GM12878 (cell line): ENCODE measurements around the gene C16orf87. TPM values are rescaled to one million over a fixed set of nuclear protein-coding genes. Genes with fewer than 3 reads are reported as not detected.

Source experiments
- ATAC-seq: fragments of 200-7000 bp; cut with Tn5 transposase; 3 replicates; pipeline ENCODE4 v1.9.1; 2020; ENCODE audit warnings: mild to moderate bottlenecking, moderate library complexity
- BruUV-seq: library from RNA; stranded (reverse); fragments of 400-500 nt; replicated peaks from 2 replicates; lab custom pipeline; 2021; lab: Mats Ljungman, UMichigan
- CTCF ChIA-PET: fragments of 300-600 bp; sonication (Branson Sonifier 250); formaldehyde crosslinking; extraction: SDS; loops from one replicate; lab custom pipeline; 2021; ENCODE audit warnings: inconsistent platforms; lab: Yijun Ruan, JAX
- POLR2A ChIA-PET: fragments of 350-600 bp; formaldehyde crosslinking; extraction: SDS; loops from one replicate; lab custom pipeline; 2021; ENCODE audit warnings: inconsistent platforms; lab: Charles Lee
- RAD21 ChIA-PET: fragments of 300-600 bp; sonication (Branson Sonifier 250); formaldehyde crosslinking; loops from one replicate; lab custom pipeline; 2023; ENCODE audit warnings: antibody characterized with exemption; ENCODE audit not compliant: unreplicated experiment; lab: Charles Lee
- SMC1A ChIA-PET: fragments of 300-600 bp; sonication (Branson Sonifier 250); formaldehyde crosslinking; loops from one replicate; lab custom pipeline; 2023; ENCODE audit not compliant: unreplicated experiment, uncharacterized antibody; lab: Charles Lee
- DNase-seq: peaks from one replicate; pipeline ENCODE4 v3.0.0-alpha.2; 2011; ENCODE audit warnings: low read depth, low spot score
- FAIRE-seq: peaks from 3 replicates; lab custom pipeline; 2011; peaks lifted over from hg19 to GRCh38; lab: Jason Lieb, UNC
- H2AFZ ChIP-seq: 2 replicates; pipeline ENCODE4 v1.6.0; 2011; ENCODE audit warnings: low read depth, low read length, control low read depth; ENCODE audit not compliant: control insufficient read depth
- H3K27ac ChIP-seq: 2 replicates; pipeline ENCODE4 v1.5.1; 2011; ENCODE audit warnings: control low read depth; ENCODE audit not compliant: control insufficient read depth, insufficient read depth
- H3K27me3 ChIP-seq, 2 experiments: replicated peaks in 1 of 2; 2 replicates each; pipeline versions ENCODE4 v1.6.0 to v1.6.1; 2011; ENCODE audit warnings: low read length in 1 of 2; ENCODE audit not compliant: control insufficient read depth in 2 of 2, insufficient read depth in 2 of 2
- H3K36me3 ChIP-seq, 2 experiments: 2 replicates each; pipeline ENCODE4 v1.5.1; 2011; ENCODE audit warnings: low read length in 1 of 2; ENCODE audit not compliant: control insufficient read depth in 2 of 2, insufficient read depth in 2 of 2
- H3K4me1 ChIP-seq: 2 replicates; pipeline ENCODE4 v1.6.1; 2011; ENCODE audit warnings: mild to moderate bottlenecking, low read length, moderate library complexity, mixed read lengths; ENCODE audit not compliant: control insufficient read depth, insufficient read depth
- H3K4me2 ChIP-seq: 2 replicates; pipeline ENCODE4 v1.6.0; 2011; ENCODE audit warnings: control low read depth; ENCODE audit not compliant: control insufficient read depth, insufficient read depth
- H3K4me3 ChIP-seq: fragments of 200-600 bp; sonication (generic); 2 replicates; pipeline ENCODE4 v1.5.1; 2016
- H3K79me2 ChIP-seq: 2 replicates; pipeline ENCODE4 v1.6.0; 2011; ENCODE audit warnings: low read length; ENCODE audit not compliant: control insufficient read depth, insufficient read depth
- H3K9ac ChIP-seq: 2 replicates; pipeline ENCODE4 v1.8.0; 2011; ENCODE audit warnings: low read length, control low read depth, mixed read lengths; ENCODE audit not compliant: control insufficient read depth, insufficient read depth
- H3K9me3 ChIP-seq: replicated peaks from 3 replicates; pipeline ENCODE4 v1.5.1; 2011; ENCODE audit warnings: mild to moderate bottlenecking, low read length; ENCODE audit not compliant: control insufficient read depth, insufficient read depth
- H4K20me1 ChIP-seq: 2 replicates; pipeline ENCODE4 v1.6.0; 2011; ENCODE audit not compliant: control insufficient read depth, insufficient read depth
- CEBPZ ChIP-seq: fragments of 150-350 bp; IDR thresholded peaks from 2 replicates; pipeline ENCODE4 v1.6.1; 2016; ENCODE audit warnings: low read depth, low read length
- HDAC6 ChIP-seq: fragments of 200-600 bp; sonication (generic); IDR thresholded peaks from one replicate; pipeline ENCODE4 v1.8.0; 2017; ENCODE audit warnings: antibody characterized with exemption; ENCODE audit not compliant: unreplicated experiment
- KAT2A ChIP-seq: conservative IDR thresholded peaks from 2 replicates; pipeline ENCODE4 v1.6.1; 2011; ENCODE audit warnings: low read depth, low read length; ENCODE audit not compliant: control insufficient read depth
- MEF2A ChIP-seq: IDR thresholded peaks from 2 replicates; pipeline ENCODE4 v1.6.1; 2011; ENCODE audit warnings: low read depth, mild to moderate bottlenecking, low read length, moderate library complexity; ENCODE audit not compliant: insufficient read depth
- SMAD1 ChIP-seq: fragments of 450-650 bp; IDR thresholded peaks from 2 replicates; pipeline ENCODE4 v1.6.1; 2018; ENCODE audit warnings: mild to moderate bottlenecking, low read depth; ENCODE audit not compliant: partially characterized antibody
- ZBTB4 ChIP-seq: fragments of 450-650 bp; formaldehyde crosslinking; IDR thresholded peaks from 2 replicates; pipeline ENCODE4 v1.4.0; 2022; ENCODE audit warnings: mild to moderate bottlenecking, moderate library complexity
- ZNF622 ChIP-seq: fragments of 450-650 bp; IDR thresholded peaks from 2 replicates; pipeline ENCODE4 v1.6.1; 2017; ENCODE audit warnings: mild to moderate bottlenecking, inconsistent platforms
- WGBS: methylation state at CpG from one replicate; pipeline ENCODE4 v1.1.6; 2016; ENCODE audit warnings: low lambda C conversion rate; ENCODE audit not compliant: insufficient replicate concordance, insufficient coverage; ENCODE audit errors: missing lambda C conversion rate; 5-methylcytosine and 5-hydroxymethylcytosine counted together
- in situ Hi-C: fragments of 300-500 bp; cut with MboI; formaldehyde crosslinking; loops from 9 replicates; pipeline ENCODE4 v1.14.3; 2018; ENCODE audit warnings: mixed read lengths
- intact Hi-C: fragments of 100-400 bp; cut with micrococcal nuclease; formaldehyde crosslinking; loops from one replicate; pipeline ENCODE4 v1.14.2; 2022; ENCODE audit not compliant: unreplicated experiment
- polyA plus RNA-seq, 11 experiments: library from polyadenylated mRNA; depleted of rRNA in 4 of 11; unstranded in 6 of 11; stranded (reverse) in 5 of 11; fragments of >200 nt; fragmentation: Nextera tagmentation in 4 of 11; fragmentation: Illumina TruSeq in 1 of 11; extraction: Ambion mirVana in 4 of 11; extraction: Trizol in 1 of 11; gene quantifications; 1 replicate in 1 of 11; 2 replicates in 10 of 11; pipeline versions ENCODE4 v1.2.1 to v1.2.3, GENCODE V29; 2011 to 2016; ENCODE audit warnings: inconsistent platforms in 2 of 11, missing spikeins in 2 of 11, low read depth in 1 of 11
- total RNA-seq, 4 experiments: library from RNA; depleted of rRNA in 3 of 4; stranded (reverse); fragments of >200 nt in 3 of 4; fragmentation: Illumina TruSeq in 1 of 4; extraction: Trizol in 1 of 4; gene quantifications; 2 replicates each; pipeline versions ENCODE4 v1.2.1 to v1.2.3, GENCODE V29; 2013 to 2021
- TF ChIP-seq, protein P1 (sequence below): IDR thresholded peaks from 2 replicates; pipeline ENCODE4 v1.6.1; 2012; ENCODE audit warnings: low read depth, low read length, improper control_type of control experiment
- TF ChIP-seq, protein P2 (sequence below): fragments of 450-650 bp; IDR thresholded peaks from 2 replicates; pipeline ENCODE4 v1.6.1; 2017; ENCODE audit warnings: mild to moderate bottlenecking, moderate library complexity

C16orf87 gene
- total and polyA plus RNA-seq, 10 of the 15 experiments (the other 5 are each of a cell fraction or from before 2014, with no cell fraction given) = 18.4 to 72.6 (median 31.0) TPM

DNA sequence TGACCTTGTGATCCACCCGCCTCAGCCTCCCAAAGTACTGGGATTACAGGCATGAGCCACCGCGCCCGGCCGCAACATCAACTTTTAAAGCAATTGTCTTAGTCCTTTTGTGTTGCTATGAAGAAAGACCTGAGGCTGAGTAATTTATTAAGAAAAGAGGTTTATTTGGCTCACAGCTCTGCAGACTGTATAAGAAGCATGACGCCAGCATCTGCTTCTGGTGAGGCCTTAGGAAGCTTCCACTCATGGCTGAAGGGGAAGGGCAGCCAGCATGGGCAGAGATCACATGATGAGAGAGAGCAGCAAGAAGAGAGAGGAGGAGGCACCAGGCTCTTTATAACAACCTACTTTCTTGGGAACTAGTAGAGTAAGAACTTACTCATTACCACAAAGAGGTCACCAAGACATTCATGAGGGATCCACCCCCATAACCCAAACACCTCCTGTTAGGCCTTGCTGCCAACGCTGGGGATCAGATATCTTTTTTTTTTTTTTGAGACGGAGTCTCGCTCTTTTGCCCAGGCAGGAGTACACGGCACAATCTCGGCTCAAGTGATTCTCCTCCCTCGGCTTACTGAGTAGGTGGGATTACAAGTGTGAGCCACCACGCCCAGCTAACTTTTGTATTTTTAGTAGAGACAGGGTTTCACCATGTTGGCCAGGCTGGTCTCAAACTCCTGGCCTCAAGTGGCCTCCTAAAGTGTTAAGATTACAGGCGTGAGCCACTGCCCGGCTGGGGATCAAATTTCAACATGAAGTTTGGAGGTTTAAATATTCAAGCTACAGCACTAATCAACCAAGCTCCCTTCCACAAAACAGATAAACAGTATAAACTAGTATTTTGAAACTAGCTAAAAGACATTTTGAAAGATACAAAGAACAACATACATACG is 31.8 kb upstream of the C16orf87 start:
- no peak overlapping the region for H3K9ac ChIP-seq
- intact Hi-C loops = no loop called here
- TF ChIP-seq ZNF622 = no peak
- TF ChIP-seq, protein P1, sequence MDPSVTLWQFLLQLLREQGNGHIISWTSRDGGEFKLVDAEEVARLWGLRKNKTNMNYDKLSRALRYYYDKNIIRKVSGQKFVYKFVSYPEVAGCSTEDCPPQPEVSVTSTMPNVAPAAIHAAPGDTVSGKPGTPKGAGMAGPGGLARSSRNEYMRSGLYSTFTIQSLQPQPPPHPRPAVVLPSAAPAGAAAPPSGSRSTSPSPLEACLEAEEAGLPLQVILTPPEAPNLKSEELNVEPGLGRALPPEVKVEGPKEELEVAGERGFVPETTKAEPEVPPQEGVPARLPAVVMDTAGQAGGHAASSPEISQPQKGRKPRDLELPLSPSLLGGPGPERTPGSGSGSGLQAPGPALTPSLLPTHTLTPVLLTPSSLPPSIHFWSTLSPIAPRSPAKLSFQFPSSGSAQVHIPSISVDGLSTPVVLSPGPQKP = no peak
- no peak for TF ChIP-seq ZBTB4 (CRISPR knock-in tag)
- TF ChIP-seq HDAC6 = no peak
- TF ChIP-seq SMAD1 = no peak
- TF ChIP-seq CEBPZ = no peak
- TF ChIP-seq MEF2A = no peak
- TF ChIP-seq KAT2A = no peak
- TF ChIP-seq, protein P2, sequence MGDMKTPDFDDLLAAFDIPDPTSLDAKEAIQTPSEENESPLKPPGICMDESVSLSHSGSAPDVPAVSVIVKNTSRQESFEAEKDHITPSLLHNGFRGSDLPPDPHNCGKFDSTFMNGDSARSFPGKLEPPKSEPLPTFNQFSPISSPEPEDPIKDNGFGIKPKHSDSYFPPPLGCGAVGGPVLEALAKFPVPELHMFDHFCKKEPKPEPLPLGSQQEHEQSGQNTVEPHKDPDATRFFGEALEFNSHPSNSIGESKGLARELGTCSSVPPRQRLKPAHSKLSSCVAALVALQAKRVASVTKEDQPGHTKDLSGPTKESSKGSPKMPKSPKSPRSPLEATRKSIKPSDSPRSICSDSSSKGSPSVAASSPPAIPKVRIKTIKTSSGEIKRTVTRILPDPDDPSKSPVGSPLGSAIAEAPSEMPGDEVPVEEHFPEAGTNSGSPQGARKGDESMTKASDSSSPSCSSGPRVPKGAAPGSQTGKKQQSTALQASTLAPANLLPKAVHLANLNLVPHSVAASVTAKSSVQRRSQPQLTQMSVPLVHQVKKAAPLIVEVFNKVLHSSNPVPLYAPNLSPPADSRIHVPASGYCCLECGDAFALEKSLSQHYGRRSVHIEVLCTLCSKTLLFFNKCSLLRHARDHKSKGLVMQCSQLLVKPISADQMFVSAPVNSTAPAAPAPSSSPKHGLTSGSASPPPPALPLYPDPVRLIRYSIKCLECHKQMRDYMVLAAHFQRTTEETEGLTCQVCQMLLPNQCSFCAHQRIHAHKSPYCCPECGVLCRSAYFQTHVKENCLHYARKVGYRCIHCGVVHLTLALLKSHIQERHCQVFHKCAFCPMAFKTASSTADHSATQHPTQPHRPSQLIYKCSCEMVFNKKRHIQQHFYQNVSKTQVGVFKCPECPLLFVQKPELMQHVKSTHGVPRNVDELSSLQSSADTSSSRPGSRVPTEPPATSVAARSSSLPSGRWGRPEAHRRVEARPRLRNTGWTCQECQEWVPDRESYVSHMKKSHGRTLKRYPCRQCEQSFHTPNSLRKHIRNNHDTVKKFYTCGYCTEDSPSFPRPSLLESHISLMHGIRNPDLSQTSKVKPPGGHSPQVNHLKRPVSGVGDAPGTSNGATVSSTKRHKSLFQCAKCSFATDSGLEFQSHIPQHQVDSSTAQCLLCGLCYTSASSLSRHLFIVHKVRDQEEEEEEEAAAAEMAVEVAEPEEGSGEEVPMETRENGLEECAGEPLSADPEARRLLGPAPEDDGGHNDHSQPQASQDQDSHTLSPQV = no peak

More for the DNA sequence above, 31.8 kb upstream of the C16orf87 start:
- FAIRE-seq (no peak), DNase-seq (no peak), ATAC-seq (no peak)
- in situ Hi-C loops = no loop called here
- H3K9me3 ChIP-seq = no peaks in the 10 kb centered on the region
- H4K20me1 ChIP-seq = no peaks in the 10 kb centered on the region
- ChIA-PET SMC1A (interaction anchor here (0.6 to 3.0 kb wide), 11 partner anchors 8 to 215 kb away, joined by 3 to 16 read pairs (median 3); no protein-coding TSS in a partner anchor), CTCF (interaction anchor here (0.6 to 4.9 kb wide), 11 partner anchors 10 to 1302 kb away, joined by 3 to 54 read pairs (median 3); no protein-coding TSS in a partner anchor), POLR2A (no interaction called here), RAD21 (interaction anchor here (0.6 to 2.5 kb wide), 3 partner anchors 10 to 189 kb away, joined by 3 to 18 read pairs (median 6); no protein-coding TSS in a partner anchor)
- no peak overlapping the region for H3K27ac ChIP-seq
- no peak overlapping the region for H3K4me3 ChIP-seq
- no peaks in the 10 kb centered on the region for H3K27me3 ChIP-seq
- peaks cover 15% of the 10 kb centered on the region for H3K4me1 ChIP-seq
- no TSS peak for BruUV-seq
- H3K4me2 ChIP-seq = no peak overlapping the region
- H3K79me2 ChIP-seq = no peaks in the 10 kb centered on the region
- H3K36me3 ChIP-seq = no peaks in the 10 kb centered on the region
- no peak overlapping the region for H2AFZ ChIP-seq
- WGBS = 91% methylated on average over 16 of the region's 16 CpGs
